Right lobe of liver (tissue), 6 donors: Measurements from ENCODE around the gene MINAR1. TPM values are rescaled to one million over a fixed set of nuclear protein-coding genes. Genes with fewer than 3 reads are reported as not detected.

Experiments
- ATAC-seq, 4 donors: fragments of 200-7000 bp; cut with Tn5 transposase; one replicate each; pipeline ENCODE4 v1.9.1; 2020; ENCODE audit warnings: mild to moderate bottlenecking in 4 of 4, moderate library complexity in 4 of 4
- DNase-seq, 3 donors: peaks; one replicate each; pipeline ENCODE4 v3.0.0-alpha.2; 2020
- H3K27ac ChIP-seq, 3 donors: fragments of 200-600 bp; one replicate each; pipeline ENCODE4 v1.8.0; 2022
- H3K27me3 ChIP-seq, 2 donors: fragments of 200-600 bp; one replicate each; pipeline ENCODE4 v1.8.0; 2022
- H3K36me3 ChIP-seq, 4 donors: fragments of 200-600 bp; sonication (generic) in 1 of 4; one replicate each; pipeline versions ENCODE4 v1.5.1 to v1.8.0; 2017 to 2022; ENCODE audit warnings: control low read depth in 1 of 4
- H3K4me1 ChIP-seq, 4 donors: fragments of 200-600 bp; sonication (generic) in 1 of 4; one replicate each; pipeline versions ENCODE4 v1.5.1 to v1.8.0; 2017 to 2022; ENCODE audit warnings: control low read depth in 1 of 4
- H3K4me3 ChIP-seq, 3 donors: fragments of 200-600 bp; one replicate each; pipeline ENCODE4 v1.8.0; 2022
- H3K9me3 ChIP-seq, 4 donors: fragments of 200-600 bp; sonication (generic) in 1 of 4; one replicate each; pipeline versions ENCODE4 v1.5.1 to v1.8.0; 2017 to 2022; ENCODE audit warnings: control low read depth in 1 of 4
- POLR2A ChIP-seq: fragments of 450-650 bp; IDR thresholded peaks from one replicate; pipeline ENCODE4 v1.6.1; 2017; ENCODE audit warnings: antibody characterized with exemption, mild to moderate bottlenecking
- WGBS: methylation state at CpG from one replicate; pipeline ENCODE4 v1.1.6; 2018; ENCODE audit warnings: low coverage, low lambda C conversion rate; ENCODE audit not compliant: insufficient coverage; ENCODE audit errors: missing lambda C conversion rate; 5-methylcytosine and 5-hydroxymethylcytosine counted together
- intact Hi-C, 2 donors: fragments of 100-400 bp; cut with DNase I; formaldehyde crosslinking; loops; one replicate each; pipeline versions ENCODE4 v1.11.2 to v1.14.1; 2022
- total RNA-seq, 6 experiments: library from RNA; depleted of rRNA in 2 of 6; stranded (reverse); fragments of >200 nt in 2 of 6; fragmentation: NEBNext Ultra II Directional in 3 of 6; extraction: Animal tissue kit (Norgen Biotek cat#: 25700) in 3 of 6; gene quantifications; one replicate each; pipeline versions ENCODE4 v1.1.0 to v1.2.4, GENCODE V29; 2016 to 2023
- TF ChIP-seq, protein P1 (sequence below), 4 donors: fragments of 200-600 bp in 3 of 4; fragments of 450-650 bp in 1 of 4; IDR thresholded peaks; one replicate each; pipeline versions ENCODE4 v1.5.1 to v1.8.0; 2016 to 2022; ENCODE audit warnings: antibody characterized with exemption in 4 of 4, mild to moderate bottlenecking in 2 of 4
- donor health status: DM: no; HTN: yes; CAD: no.
- donor health status: DM: no; HTN: no; CAD: no.
- donor health status: DM: no; HTN: no; CAD: no.
- donor health status: DM: no; HTN: yes; CAD: no.
- donor health status: DM: no; HTN: yes; CAD: no.

Gene MINAR1
- total RNA-seq, 6 experiments from 2014 or later = 0.06 to 0.12 (median 0.07) TPM; not detected in 3

DNA sequence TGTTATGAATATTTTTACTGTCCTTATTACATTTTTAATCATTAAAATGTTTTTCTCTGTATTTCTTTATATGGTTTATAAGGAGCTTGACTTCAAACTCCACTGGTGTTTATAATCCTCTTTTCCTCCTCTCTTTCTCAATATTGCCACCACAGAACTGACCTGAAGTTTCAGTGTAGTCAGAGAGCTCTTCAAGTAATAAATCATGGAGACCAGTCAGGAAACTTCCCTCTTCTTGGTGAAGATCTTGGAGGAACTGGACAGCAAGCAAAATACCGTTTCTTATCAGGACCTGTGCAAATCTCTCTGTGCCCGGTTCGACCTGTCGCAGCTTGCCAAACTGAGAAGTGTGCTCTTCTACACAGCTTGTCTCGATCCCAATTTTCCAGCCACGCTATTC lies 23.8 kb downstream of the MINAR1 start:
- intact Hi-C loops = no loop called here
- Histone ChIP-seq H3K4me3 (no peak overlapping the region), H3K36me3 (no peaks in the 10 kb centered on the region), H3K9me3 (no peaks in the 10 kb centered on the region), H3K27me3 (no peaks in the 10 kb centered on the region), H3K4me1 (no peaks in the 10 kb centered on the region), H3K27ac (no peak overlapping the region)
- 85% methylated on average over 6 of the region's 6 CpGs for WGBS
- no peak for ATAC-seq
- TF ChIP-seq, protein P1, sequence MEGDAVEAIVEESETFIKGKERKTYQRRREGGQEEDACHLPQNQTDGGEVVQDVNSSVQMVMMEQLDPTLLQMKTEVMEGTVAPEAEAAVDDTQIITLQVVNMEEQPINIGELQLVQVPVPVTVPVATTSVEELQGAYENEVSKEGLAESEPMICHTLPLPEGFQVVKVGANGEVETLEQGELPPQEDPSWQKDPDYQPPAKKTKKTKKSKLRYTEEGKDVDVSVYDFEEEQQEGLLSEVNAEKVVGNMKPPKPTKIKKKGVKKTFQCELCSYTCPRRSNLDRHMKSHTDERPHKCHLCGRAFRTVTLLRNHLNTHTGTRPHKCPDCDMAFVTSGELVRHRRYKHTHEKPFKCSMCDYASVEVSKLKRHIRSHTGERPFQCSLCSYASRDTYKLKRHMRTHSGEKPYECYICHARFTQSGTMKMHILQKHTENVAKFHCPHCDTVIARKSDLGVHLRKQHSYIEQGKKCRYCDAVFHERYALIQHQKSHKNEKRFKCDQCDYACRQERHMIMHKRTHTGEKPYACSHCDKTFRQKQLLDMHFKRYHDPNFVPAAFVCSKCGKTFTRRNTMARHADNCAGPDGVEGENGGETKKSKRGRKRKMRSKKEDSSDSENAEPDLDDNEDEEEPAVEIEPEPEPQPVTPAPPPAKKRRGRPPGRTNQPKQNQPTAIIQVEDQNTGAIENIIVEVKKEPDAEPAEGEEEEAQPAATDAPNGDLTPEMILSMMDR (IDR thresholded peaks at IDR 0.05) = no peak
- no peak for DNase-seq

DNA sequence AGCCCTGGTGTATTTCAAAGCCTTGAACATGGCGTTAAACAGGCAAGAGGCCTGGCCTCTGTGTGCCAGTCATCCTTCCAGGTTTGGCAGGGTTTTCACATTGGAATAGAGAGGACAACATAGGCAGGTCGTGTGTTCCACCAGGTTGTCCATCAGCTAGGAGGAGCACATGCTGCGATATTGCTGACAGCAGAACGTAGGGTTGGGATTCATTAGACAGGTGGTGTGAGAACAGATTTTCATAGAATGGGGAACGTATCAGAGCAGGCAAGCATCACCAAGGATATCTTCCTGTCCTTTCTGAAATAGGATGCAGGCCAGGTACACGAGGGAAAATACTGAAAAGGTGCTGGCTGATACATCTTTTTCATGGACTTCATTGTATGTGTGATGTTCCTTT lies 26.4 kb downstream of the MINAR1 start:
- no peak for DNase-seq
- intact Hi-C loops = no loop called here
- WGBS = 77% methylated on average over 6 of the region's 6 CpGs

DNA sequence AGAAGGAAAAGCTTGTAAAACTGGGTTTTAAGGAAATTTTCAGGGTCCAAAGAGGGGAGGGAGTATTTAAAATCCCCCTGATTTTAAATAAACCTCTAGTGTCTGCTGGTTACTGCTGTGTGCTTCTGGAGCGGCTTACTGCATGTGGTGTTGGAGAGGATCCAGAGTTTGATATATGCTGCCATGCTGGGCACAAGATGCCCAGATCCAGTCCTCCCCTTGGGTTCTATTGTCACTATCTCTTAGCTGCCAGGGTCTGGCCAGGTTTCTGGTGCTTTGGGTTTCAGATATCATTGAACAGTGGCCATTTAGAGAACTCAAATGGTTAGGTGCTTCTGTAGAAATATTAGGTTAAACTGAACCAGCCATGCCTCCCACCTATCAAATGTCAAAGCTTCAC lies 27.5 kb downstream of the MINAR1 start:
- no peaks in the 10 kb centered on the region for H3K9me3 ChIP-seq
- no peak for DNase-seq
- no peak for ATAC-seq
- TF ChIP-seq, protein P1 (IDR thresholded peaks at IDR 0.05) = no peak
- TF ChIP-seq POLR2A = no peak
- no peak overlapping the region for H3K4me3 ChIP-seq
- intact Hi-C loops = no loop called here
- WGBS = 100% methylated on average over 1 of the region's 1 CpG
- H3K36me3 ChIP-seq = no peaks in the 10 kb centered on the region
- H3K4me1 ChIP-seq = no peaks in the 10 kb centered on the region
- H3K27me3 ChIP-seq = no peaks in the 10 kb centered on the region
- no peak overlapping the region for H3K27ac ChIP-seq

More for the DNA sequence above, 26.4 kb downstream of the MINAR1 start:
- Histone ChIP-seq H3K36me3 (no peaks in the 10 kb centered on the region), H3K4me3 (no peak overlapping the region), H3K27ac (no peak overlapping the region), H3K9me3 (no peaks in the 10 kb centered on the region), H3K27me3 (no peaks in the 10 kb centered on the region), H3K4me1 (no peaks in the 10 kb centered on the region)
- no peak for ATAC-seq
- TF ChIP-seq POLR2A = no peak
- TF ChIP-seq, protein P1 (IDR thresholded peaks at IDR 0.05) = no peak

DNA sequence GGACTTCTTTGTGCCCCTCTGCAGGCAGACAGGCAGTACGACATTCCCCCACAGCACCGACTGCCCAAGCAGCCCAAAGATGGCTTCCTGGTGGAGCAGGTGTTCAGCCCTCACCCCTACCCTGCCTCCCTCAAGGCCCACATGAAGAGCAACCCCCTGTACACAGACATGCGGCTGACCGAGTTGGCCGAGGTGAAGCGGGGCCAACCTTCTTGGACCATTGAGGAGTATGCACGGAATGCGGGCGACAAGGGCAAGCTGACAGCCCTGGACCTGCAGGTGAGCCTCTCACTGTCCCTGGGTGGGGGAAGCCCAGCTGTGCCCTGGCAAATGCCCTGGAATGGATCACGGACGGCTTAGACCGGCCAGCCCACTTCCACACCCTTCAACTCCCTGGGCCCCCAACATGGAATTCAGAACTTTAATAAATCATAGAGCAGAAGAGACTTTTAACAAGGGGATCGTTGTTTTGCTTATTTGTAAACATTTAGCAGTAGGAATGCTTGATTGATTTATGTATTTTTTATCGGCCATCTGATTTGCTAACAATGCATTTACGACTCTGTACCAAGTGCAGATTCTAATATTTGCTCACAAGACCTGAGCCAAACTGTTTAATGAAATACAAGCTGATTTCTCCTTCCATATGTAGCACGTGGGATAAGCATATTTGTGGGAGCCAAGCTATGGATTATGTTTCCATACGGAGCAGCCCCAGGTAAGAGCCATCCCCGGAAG lies 31.1 kb downstream of the MINAR1 start:
- DNase-seq (no peak), ATAC-seq (no peak)
- intact Hi-C loops = no loop called here
- Histone ChIP-seq H3K4me1 (no peaks in the 10 kb centered on the region), H3K36me3 (no peaks in the 10 kb centered on the region), H3K4me3 (no peak overlapping the region), H3K27me3 (no peaks in the 10 kb centered on the region), H3K27ac (no peak overlapping the region), H3K9me3 (no peaks in the 10 kb centered on the region)
- no peak for TF ChIP-seq POLR2A
- TF ChIP-seq, protein P1 (IDR thresholded peaks at IDR 0.05) = no peak
- WGBS = 78% methylated on average over 10 of the region's 18 CpGs
